Tibial nerve (tissue), 4 donors: ENCODE measurements around the gene PRKCE. TPM values are rescaled to one million over a fixed set of nuclear protein-coding genes. Genes with fewer than 3 reads are reported as not detected.

Experiments
- DNase-seq, 2 donors: peaks; one replicate each; pipeline ENCODE4 v3.0.0-alpha.2; 2019; ENCODE audit warnings: low spot score in 2 of 2
- H3K27ac ChIP-seq, 4 donors: fragments of 200-600 bp; sonication (generic) in 3 of 4; one replicate each; pipeline ENCODE4 v1.5.1; 2017 to 2019; ENCODE audit warnings: mild to moderate bottlenecking in 1 of 4
- H3K27me3 ChIP-seq, 2 donors: fragments of 200-600 bp; sonication (generic) in 1 of 2; one replicate each; pipeline versions ENCODE4 v1.5.1 to v1.6.0; 2017 to 2019
- H3K36me3 ChIP-seq, 3 donors: fragments of 200-600 bp; sonication (generic); one replicate each; pipeline ENCODE4 v1.5.1; 2018 to 2019
- H3K4me1 ChIP-seq, 4 donors: fragments of 200-600 bp; sonication (generic) in 3 of 4; one replicate each; pipeline ENCODE4 v1.5.1; 2017 to 2019
- H3K4me3 ChIP-seq, 4 donors: fragments of 200-600 bp; sonication (generic) in 3 of 4; one replicate each; pipeline ENCODE4 v1.5.1; 2017 to 2019; ENCODE audit warnings: mild to moderate bottlenecking in 1 of 4, moderate library complexity in 1 of 4
- H3K9me3 ChIP-seq, 4 donors: fragments of 200-600 bp; sonication (generic) in 3 of 4; one replicate each; pipeline ENCODE4 v1.5.1; 2017 to 2019
- CTCF ChIP-seq, 5 experiments: fragments of 200-600 bp in 3 of 5; fragments of 450-650 bp in 2 of 5; sonication (generic) in 3 of 5; IDR thresholded peaks; one replicate each; pipeline ENCODE4 v1.5.1; 2016 to 2019; ENCODE audit warnings: antibody characterized with exemption in 5 of 5, mild to moderate bottlenecking in 3 of 5, moderate library complexity in 2 of 5
- EP300 ChIP-seq, 2 donors: sonication (generic); formaldehyde crosslinking; IDR thresholded peaks; one replicate each; pipeline ENCODE4 v1.6.1; 2017; ENCODE audit warnings: antibody characterized with exemption in 2 of 2, mild to moderate bottlenecking in 1 of 2
- POLR2A ChIP-seq, 2 donors: fragments of 450-650 bp; IDR thresholded peaks; one replicate each; pipeline ENCODE4 v1.6.1; 2017; ENCODE audit warnings: antibody characterized with exemption in 2 of 2, mild to moderate bottlenecking in 2 of 2, moderate library complexity in 2 of 2
- WGBS, 2 donors: methylation state at CpG; one replicate each; pipeline ENCODE4 v1.1.5; 2018; 5-methylcytosine and 5-hydroxymethylcytosine counted together
- total RNA-seq, 4 donors: library from RNA; depleted of rRNA; stranded (reverse); fragments of >200 nt; gene quantifications; one replicate each; pipeline ENCODE4 v1.1.0, GENCODE V29; 2016

Gene PRKCE
- total RNA-seq, 4 donors from 2014 or later = 14.4 to 22.4 (median 17.9) TPM

DNA sequence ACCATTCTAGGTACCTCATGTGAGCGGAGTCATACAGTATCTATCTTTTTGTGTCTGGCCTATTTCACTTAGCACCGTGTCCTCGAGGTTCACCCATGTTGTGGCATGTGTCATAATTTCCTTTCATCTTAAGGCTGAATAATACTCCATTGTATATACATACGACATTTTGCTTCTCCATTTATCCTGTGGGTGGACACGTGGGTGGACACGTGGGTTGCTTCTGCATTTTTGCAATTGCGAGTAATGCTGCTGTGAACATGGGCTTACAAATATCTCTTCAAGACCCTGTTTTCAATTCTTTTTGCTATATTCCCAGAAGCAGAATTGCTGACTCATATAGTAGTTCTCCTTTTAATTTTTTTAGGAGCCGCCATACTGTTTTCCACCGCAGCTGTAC lies 402.1 kb downstream of the PRKCE start:
- no peak for DNase-seq
- peaks cover 0 to 12% (median 0%) of the 10 kb centered on the region in 4 donors for H3K9me3 ChIP-seq
- WGBS, 2 donors = 57 to 69% methylated on average over 9 of the region's 9 CpGs
- H3K4me1 ChIP-seq = no peaks in the 10 kb centered on the region
- H3K27ac ChIP-seq = no peak overlapping the region
- H3K36me3 ChIP-seq = peaks cover 0 to 43% (median 0%) of the 10 kb centered on the region in 3 donors
- H3K4me3 ChIP-seq = no peak overlapping the region
- no peaks in the 10 kb centered on the region for H3K27me3 ChIP-seq
- TF ChIP-seq CTCF (IDR thresholded peaks at IDR 0.05) = no peak
- no peak for TF ChIP-seq POLR2A (IDR thresholded peaks at IDR 0.05)
- TF ChIP-seq EP300 (IDR thresholded peaks at IDR 0.05) = no peak

GRCh38 chr2:46056541-46056940 lies 405.1 kb downstream of the PRKCE start:
- no peak overlapping the region for H3K27ac ChIP-seq
- peaks cover 0 to 24% (median 0%) of the 10 kb centered on the region in 3 donors for H3K36me3 ChIP-seq
- H3K27me3 ChIP-seq = no peaks in the 10 kb centered on the region
- H3K9me3 ChIP-seq = peaks cover 0 to 12% (median 0%) of the 10 kb centered on the region in 4 donors
- no peak for DNase-seq
- no peaks in the 10 kb centered on the region for H3K4me1 ChIP-seq
- 93 to 100% methylated on average over 1 of the region's 1 CpG for WGBS, 2 donors
- TF ChIP-seq EP300 (IDR thresholded peaks at IDR 0.05) (no peak), CTCF (IDR thresholded peaks at IDR 0.05) (no peak), POLR2A (IDR thresholded peaks at IDR 0.05) (no peak)
- no peak overlapping the region for H3K4me3 ChIP-seq

GRCh38 chr2:46058140-46058539 lies 406.7 kb downstream of the PRKCE start:
- DNase-seq = no peak
- H3K27me3 ChIP-seq = no peaks in the 10 kb centered on the region
- peak overlapping the region in 1 of 4 donors; percentile 3 for H3K27ac ChIP-seq
- peaks cover 0 to 18% (median 0%) of the 10 kb centered on the region in 3 donors for H3K36me3 ChIP-seq
- peaks cover 0 to 12% (median 0%) of the 10 kb centered on the region in 4 donors for H3K9me3 ChIP-seq
- H3K4me1 ChIP-seq = peaks cover 0 to 5% (median 4%) of the 10 kb centered on the region in 4 donors
- TF ChIP-seq POLR2A (IDR thresholded peaks at IDR 0.05) (no peak), EP300 (IDR thresholded peaks at IDR 0.05) (no peak)
- no peak overlapping the region for H3K4me3 ChIP-seq
- WGBS, 2 donors = 53 to 72% methylated on average over 5 of the region's 5 CpGs

DNA sequence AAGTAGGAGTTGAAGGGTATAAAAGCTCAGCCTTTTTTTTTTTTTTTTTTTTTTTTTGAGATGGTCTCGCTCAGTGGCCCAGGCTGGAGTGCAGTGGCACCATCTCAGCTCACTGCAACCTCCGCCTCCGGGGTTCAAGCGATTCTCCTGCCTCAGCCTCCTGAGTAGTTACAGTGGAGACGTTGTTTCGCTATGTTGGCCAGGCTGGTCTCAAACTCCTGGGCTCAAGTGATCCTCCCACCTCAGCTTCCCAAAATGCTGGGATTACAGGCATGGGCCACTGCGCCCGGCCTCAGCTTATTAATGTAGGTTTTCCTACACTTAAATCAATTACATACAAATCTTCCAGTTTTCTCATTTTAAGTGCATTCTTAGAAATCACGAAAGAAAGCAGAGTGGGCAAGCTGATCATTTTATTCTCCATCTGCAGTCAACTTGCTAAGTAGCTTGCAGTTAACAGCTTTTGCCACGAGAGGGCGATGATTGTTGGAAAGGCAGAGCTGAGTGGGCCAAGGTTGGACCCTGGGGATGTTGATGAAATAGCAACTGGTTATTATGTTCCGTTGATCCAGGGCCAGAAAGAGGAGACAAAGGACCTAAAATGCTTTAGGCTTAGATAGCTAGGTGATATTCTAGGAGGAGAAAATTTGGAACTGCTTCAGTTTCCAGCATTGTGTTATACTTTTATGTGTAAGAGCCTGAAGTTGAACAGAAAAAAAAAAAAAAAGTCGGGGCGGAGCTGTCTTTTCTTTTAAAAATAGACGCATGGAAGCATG lies 411.4 kb downstream of the PRKCE start:
- Histone ChIP-seq H3K27me3 (no peaks in the 10 kb centered on the region), H3K27ac (peak overlapping the region in 3 of 4 donors; percentile 10 to 65 (median 56)), H3K9me3 (no peaks in the 10 kb centered on the region), H3K4me1 (peaks cover 0 to 9% (median 6%) of the 10 kb centered on the region in 4 donors), H3K4me3 (no peak overlapping the region), H3K36me3 (no peaks in the 10 kb centered on the region)
- TF ChIP-seq CTCF (IDR thresholded peaks at IDR 0.05) = peak; percentile 75 to 90 (median 84)
- TF ChIP-seq EP300 (IDR thresholded peaks at IDR 0.05) = peak in 1 of 2 donors; percentile 84
- no peak for TF ChIP-seq POLR2A (IDR thresholded peaks at IDR 0.05)
- peak; percentile 87 to 99 for DNase-seq
- 43 to 45% methylated on average over 15 of the region's 15 CpGs for WGBS, 2 donors

GRCh38 chr2:46064396-46064795 lies 412.9 kb downstream of the PRKCE start:
- Histone ChIP-seq H3K36me3 (no peaks in the 10 kb centered on the region), H3K27ac (no peak overlapping the region), H3K27me3 (no peaks in the 10 kb centered on the region), H3K4me3 (no peak overlapping the region), H3K9me3 (no peaks in the 10 kb centered on the region), H3K4me1 (peaks cover 0 to 9% (median 6%) of the 10 kb centered on the region in 4 donors)
- 81 to 92% methylated on average over 1 of the region's 1 CpG for whole genome bisulfite sequencing, 2 donors
- DNase-seq = no peak
- TF ChIP-seq EP300 (IDR thresholded peaks at IDR 0.05) (no peak), CTCF (IDR thresholded peaks at IDR 0.05) (no peak), POLR2A (IDR thresholded peaks at IDR 0.05) (no peak)
